IPS-15b (cell line): Measurements from ENCODE around the gene TTC39A.

Experiments used
- H3K27me3 ChIP-seq: one replicate; pipeline ENCODE4 v1.6.1; 2013; ENCODE audit warnings: low read length; ENCODE audit not compliant: control insufficient read depth, insufficient read depth
- H3K36me3 ChIP-seq: one replicate; pipeline ENCODE4 v1.6.1; 2013; ENCODE audit warnings: low read length; ENCODE audit not compliant: control insufficient read depth, insufficient read depth
- H3K4me1 ChIP-seq: one replicate; pipeline ENCODE4 v1.6.1; 2013; ENCODE audit warnings: mild to moderate bottlenecking, low read length; ENCODE audit not compliant: control insufficient read depth, insufficient read depth
- H3K4me3 ChIP-seq: one replicate; pipeline ENCODE4 v1.5.1; 2013; ENCODE audit warnings: low read depth, low read length
- H3K9ac ChIP-seq: one replicate; pipeline ENCODE4 v1.6.1; 2013; ENCODE audit warnings: low read depth, mild to moderate bottlenecking, low read length
- H3K9me3 ChIP-seq: one replicate; pipeline ENCODE4 v1.6.1; 2013; ENCODE audit warnings: mild to moderate bottlenecking, low read length; ENCODE audit not compliant: control insufficient read depth, insufficient read depth

Gene TTC39A

DNA sequence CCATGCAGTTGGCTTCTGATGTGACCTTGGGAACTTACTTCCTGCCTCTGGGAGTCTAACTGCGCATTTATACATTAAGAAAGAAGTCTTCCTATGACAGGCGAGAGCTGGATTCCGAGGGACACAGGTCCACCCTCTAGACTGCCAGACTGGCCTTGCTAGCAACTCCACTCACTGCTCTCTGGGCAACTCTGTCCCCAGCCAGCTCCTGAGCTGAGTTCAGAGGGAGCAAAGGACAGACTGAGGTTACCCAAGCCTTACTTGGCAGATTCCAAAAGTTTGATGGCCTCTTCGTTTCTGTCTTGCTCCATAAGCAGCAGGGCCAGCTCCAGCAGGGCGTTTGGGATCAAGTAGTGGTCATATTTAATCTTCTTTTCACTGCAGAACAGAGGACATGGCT, 41.8 kb downstream of the TTC39A start:
- no peaks in the 10 kb centered on the region for H3K36me3 ChIP-seq
- H3K27me3 ChIP-seq = no peaks in the 10 kb centered on the region
- no peaks in the 10 kb centered on the region for H3K4me1 ChIP-seq
- no peaks in the 10 kb centered on the region for H3K9me3 ChIP-seq
- no peak overlapping the region for H3K9ac ChIP-seq
- H3K4me3 ChIP-seq = no peak overlapping the region

DNA sequence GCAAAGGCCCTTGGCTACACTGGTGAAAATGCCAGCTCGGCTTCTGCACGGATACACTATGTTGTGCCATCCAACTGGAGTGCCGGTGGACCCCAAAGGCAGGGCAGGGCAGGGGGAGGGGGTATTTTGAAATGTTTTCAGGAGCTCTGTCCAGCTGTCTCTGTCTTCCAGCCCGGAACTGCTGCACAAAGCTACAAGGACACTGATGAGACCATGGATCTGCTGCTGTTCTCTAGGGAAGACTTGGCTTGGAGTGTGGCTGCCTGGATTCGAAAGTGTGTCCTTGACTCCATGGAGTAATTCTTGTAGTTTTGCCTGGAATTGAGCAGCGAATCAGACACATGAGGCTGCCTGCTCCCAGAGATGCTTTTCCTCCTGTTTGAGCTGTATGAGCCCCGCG, 42.4 kb downstream of the TTC39A start:
- H3K4me3 ChIP-seq = no peak overlapping the region
- no peaks in the 10 kb centered on the region for H3K9me3 ChIP-seq
- no peak overlapping the region for H3K9ac ChIP-seq
- H3K27me3 ChIP-seq = no peaks in the 10 kb centered on the region
- H3K36me3 ChIP-seq = no peaks in the 10 kb centered on the region
- no peaks in the 10 kb centered on the region for H3K4me1 ChIP-seq

- H3K4me1 ChIP-seq = no peaks in the 10 kb centered on the region
- H3K9me3 ChIP-seq = no peaks in the 10 kb centered on the region
- no peak overlapping the region for H3K4me3 ChIP-seq
- H3K27me3 ChIP-seq = no peaks in the 10 kb centered on the region
- no peaks in the 10 kb centered on the region for H3K36me3 ChIP-seq
- H3K9ac ChIP-seq = peak overlapping the region; percentile 29
Observed at GRCh38 chr1:51285055-51285454, 45.3 kb downstream of the TTC39A start.

- H3K4me3 ChIP-seq = no peak overlapping the region
- H3K27me3 ChIP-seq = no peaks in the 10 kb centered on the region
- no peaks in the 10 kb centered on the region for H3K4me1 ChIP-seq
- no peaks in the 10 kb centered on the region for H3K36me3 ChIP-seq
- H3K9ac ChIP-seq = peak overlapping the region; percentile 29
- no peaks in the 10 kb centered on the region for H3K9me3 ChIP-seq
Observed at GRCh38 chr1:51284487-51284954, 45.8 kb downstream of the TTC39A start.

DNA sequence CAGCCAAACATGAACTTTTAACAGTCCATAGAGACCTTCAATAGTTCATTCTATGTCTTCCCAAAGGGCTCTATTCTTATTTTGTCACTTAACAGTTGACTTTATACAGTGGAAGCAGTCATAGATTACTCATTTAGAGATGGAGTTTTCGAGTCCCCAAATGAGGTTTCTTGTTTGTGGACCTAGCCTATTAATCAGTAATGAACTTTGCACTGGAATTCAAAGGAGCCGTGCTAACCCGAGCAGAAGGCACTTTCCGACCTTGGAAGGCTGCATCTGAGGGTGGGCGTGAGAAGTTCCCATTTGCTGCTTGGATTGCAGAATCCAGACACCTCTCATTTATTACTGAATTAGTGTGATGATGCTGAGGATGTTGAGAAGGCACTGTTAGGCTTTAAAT, 46.4 kb downstream of the TTC39A start:
- Histone ChIP-seq H3K27me3 (no peaks in the 10 kb centered on the region), H3K4me1 (no peaks in the 10 kb centered on the region), H3K4me3 (no peak overlapping the region), H3K36me3 (no peaks in the 10 kb centered on the region), H3K9me3 (no peaks in the 10 kb centered on the region), H3K9ac (no peak overlapping the region)

GRCh38 chr1:51282605-51283004, 47.8 kb downstream of the TTC39A start:
- Histone ChIP-seq H3K9me3 (no peaks in the 10 kb centered on the region), H3K4me1 (no peaks in the 10 kb centered on the region)

GRCh38 chr1:51281807-51282206, 48.6 kb downstream of the TTC39A start:
- Histone ChIP-seq H3K27me3 (no peaks in the 10 kb centered on the region), H3K4me1 (no peaks in the 10 kb centered on the region), H3K36me3 (no peaks in the 10 kb centered on the region), H3K4me3 (no peak overlapping the region), H3K9me3 (no peaks in the 10 kb centered on the region), H3K9ac (no peak overlapping the region)

More at GRCh38 chr1:51282605-51283004, 47.8 kb downstream of the TTC39A start:
- Histone ChIP-seq H3K36me3 (no peaks in the 10 kb centered on the region), H3K9ac (no peak overlapping the region), H3K4me3 (no peak overlapping the region), H3K27me3 (no peaks in the 10 kb centered on the region)

DNA sequence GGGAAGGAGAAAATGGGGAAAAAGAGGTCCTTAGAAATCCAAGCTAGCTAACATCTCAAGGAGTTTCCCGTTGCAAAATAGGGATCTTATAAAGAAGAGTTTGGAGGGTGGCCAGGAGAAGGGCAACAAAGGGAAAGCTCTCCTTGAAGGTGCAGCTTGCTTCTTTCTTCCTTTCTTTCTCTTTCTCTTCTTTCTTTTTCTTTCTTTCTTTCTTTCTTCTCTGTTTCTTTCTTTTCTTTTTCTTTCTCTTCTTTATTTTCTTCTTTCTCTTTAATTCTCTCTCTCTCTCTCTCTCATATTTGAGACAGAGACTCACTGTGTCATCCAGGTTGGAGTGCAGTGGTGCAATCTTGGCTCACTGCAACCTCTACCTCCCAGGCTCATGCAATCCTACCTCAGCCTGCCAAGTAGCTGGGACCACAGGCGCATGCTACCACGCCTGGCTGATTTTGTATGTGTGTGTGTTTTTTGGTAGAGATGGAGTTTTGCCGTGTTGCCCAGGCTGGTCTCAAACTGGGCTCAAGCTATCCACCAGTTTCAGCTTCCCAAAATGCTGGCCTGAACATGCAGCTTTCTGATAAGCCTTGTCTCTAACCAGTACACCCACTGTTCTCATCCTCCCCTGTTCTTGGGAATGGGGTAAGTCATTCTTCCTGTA, 49.9 kb downstream of the TTC39A start:
- no peaks in the 10 kb centered on the region for H3K27me3 ChIP-seq
- no peaks in the 10 kb centered on the region for H3K9me3 ChIP-seq
- H3K9ac ChIP-seq = no peak overlapping the region
- no peaks in the 10 kb centered on the region for H3K4me1 ChIP-seq
- no peak overlapping the region for H3K4me3 ChIP-seq
- H3K36me3 ChIP-seq = no peaks in the 10 kb centered on the region

GRCh38 chr1:51276286-51276685, 54.1 kb downstream of the TTC39A start:
- Histone ChIP-seq H3K36me3 (peaks cover 3% of the 10 kb centered on the region), H3K9ac (no peak overlapping the region), H3K4me1 (no peaks in the 10 kb centered on the region), H3K4me3 (no peak overlapping the region), H3K27me3 (no peaks in the 10 kb centered on the region), H3K9me3 (no peaks in the 10 kb centered on the region)

- H3K36me3 ChIP-seq = peaks cover 3% of the 10 kb centered on the region
Observed at GRCh38 chr1:51274676-51275075, 55.7 kb downstream of the TTC39A start.

DNA sequence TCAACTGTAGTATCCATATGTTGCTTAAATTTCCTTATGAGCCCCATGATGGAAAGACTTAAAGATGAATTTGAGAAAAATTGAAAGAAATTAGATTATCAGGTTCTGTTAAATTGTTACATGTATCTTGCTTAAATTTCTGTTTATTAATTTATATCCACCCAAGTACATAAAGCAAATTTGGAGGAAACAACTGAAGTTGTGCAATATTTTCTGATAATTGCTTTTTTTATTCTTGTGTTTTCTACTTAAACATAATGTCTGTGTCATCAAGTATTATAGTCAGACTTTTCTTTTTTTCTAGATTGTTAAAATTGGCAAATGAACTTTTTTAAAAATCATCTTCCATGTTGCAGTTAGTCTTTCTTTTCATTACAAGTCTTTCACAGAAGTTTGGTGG, 57.4 kb downstream of the TTC39A start:
- Histone ChIP-seq H3K27me3 (no peaks in the 10 kb centered on the region), H3K4me1 (no peaks in the 10 kb centered on the region), H3K9ac (no peak overlapping the region), H3K9me3 (no peaks in the 10 kb centered on the region), H3K4me3 (no peak overlapping the region), H3K36me3 (peaks cover 3% of the 10 kb centered on the region)

More at GRCh38 chr1:51274676-51275075, 55.7 kb downstream of the TTC39A start:
- Histone ChIP-seq H3K4me3 (no peak overlapping the region), H3K9me3 (no peaks in the 10 kb centered on the region), H3K9ac (no peak overlapping the region), H3K27me3 (no peaks in the 10 kb centered on the region), H3K4me1 (no peaks in the 10 kb centered on the region)

- no peak overlapping the region for H3K9ac ChIP-seq
- H3K27me3 ChIP-seq = no peaks in the 10 kb centered on the region
- no peaks in the 10 kb centered on the region for H3K9me3 ChIP-seq
- no peak overlapping the region for H3K4me3 ChIP-seq
- peaks cover 2% of the 10 kb centered on the region for H3K4me1 ChIP-seq
- H3K36me3 ChIP-seq = peaks cover 3% of the 10 kb centered on the region
Observed at GRCh38 chr1:51270751-51271150, 59.6 kb downstream of the TTC39A start.
